RWPE1 (cell line): ENCODE results near the gene INSIG2.

Experiments used
- CTCF ChIA-PET: fragments of 350-600 bp; sonication (Branson Sonifier 250); formaldehyde crosslinking; extraction: SDS; loops from one replicate; lab custom pipeline; 2021; lab: Yijun Ruan, JAX
- POLR2A ChIA-PET: fragments of 400-600 bp; formaldehyde crosslinking; extraction: SDS; loops from one replicate; lab custom pipeline; 2020; ENCODE audit warnings: antibody characterized with exemption; ENCODE audit not compliant: low non-redundant PET; lab: Yijun Ruan, JAX
- DNase-seq: peaks from one replicate; pipeline ENCODE4 v3.0.0; 2012; ENCODE audit warnings: low spot score
- H3K27ac ChIP-seq: fragments of 450-650 bp; 2 replicates; pipeline ENCODE4 v1.5.1; 2017
- TF ChIP-seq, protein P1 (sequence below): fragments of 450-650 bp; conservative IDR thresholded peaks from 2 replicates; pipeline ENCODE4 v1.5.1; 2017; ENCODE audit warnings: low read depth, mild to moderate bottlenecking

Gene INSIG2

DNA sequence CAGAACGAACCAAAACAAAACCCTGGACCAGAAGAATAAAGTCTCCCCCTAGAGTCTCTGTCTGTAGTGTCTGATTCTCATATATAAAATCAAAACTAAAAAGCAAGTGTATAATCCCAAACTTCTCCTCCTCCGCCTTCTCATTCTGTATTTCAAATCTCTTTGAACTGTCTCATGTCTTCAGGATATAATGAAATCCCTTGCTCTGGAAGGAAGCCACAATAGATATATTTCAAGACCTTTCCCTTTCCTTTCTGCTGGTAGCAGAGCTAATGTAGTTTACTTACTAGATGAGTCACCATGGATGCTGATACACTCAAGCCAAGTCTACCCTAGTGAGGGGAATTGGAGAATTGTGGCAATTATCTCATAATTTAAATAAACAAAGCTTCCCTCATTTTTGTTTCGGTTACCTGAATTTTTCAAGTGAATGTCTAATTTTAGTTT lies 40.9 kb upstream of the INSIG2 start:
- peak; percentile 36 for DNase-seq
- no peak overlapping the region for H3K27ac ChIP-seq
- POLR2A ChIA-PET, result no interaction called here
- CTCF ChIA-PET, result interaction anchor here (0.5 to 2.9 kb wide), 12 partner anchors 9 to 1361 kb away, joined by 3 to 18 read pairs (median 4); partner anchors contain the start of gene INSIG2
- TF ChIP-seq, protein P1, sequence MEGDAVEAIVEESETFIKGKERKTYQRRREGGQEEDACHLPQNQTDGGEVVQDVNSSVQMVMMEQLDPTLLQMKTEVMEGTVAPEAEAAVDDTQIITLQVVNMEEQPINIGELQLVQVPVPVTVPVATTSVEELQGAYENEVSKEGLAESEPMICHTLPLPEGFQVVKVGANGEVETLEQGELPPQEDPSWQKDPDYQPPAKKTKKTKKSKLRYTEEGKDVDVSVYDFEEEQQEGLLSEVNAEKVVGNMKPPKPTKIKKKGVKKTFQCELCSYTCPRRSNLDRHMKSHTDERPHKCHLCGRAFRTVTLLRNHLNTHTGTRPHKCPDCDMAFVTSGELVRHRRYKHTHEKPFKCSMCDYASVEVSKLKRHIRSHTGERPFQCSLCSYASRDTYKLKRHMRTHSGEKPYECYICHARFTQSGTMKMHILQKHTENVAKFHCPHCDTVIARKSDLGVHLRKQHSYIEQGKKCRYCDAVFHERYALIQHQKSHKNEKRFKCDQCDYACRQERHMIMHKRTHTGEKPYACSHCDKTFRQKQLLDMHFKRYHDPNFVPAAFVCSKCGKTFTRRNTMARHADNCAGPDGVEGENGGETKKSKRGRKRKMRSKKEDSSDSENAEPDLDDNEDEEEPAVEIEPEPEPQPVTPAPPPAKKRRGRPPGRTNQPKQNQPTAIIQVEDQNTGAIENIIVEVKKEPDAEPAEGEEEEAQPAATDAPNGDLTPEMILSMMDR, result no peak

DNA sequence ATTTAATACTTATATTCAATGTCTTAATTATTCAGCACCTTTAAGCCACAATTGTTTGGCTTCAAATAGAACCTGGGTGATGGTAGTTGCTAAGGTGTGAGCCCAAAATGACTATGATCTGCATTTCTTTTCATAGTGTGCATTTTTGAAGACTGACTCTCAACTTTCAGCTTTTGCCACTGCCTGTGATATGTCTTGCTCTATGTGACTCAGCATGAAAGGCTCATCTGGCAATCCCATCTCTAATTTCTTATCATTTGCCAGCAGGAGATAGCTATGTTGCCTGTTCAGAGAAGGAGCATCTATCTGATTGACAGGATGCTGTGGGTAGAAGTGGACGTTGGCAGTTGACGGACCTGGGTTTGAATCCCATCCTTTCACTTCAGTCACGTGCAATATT lies 39.9 kb upstream of the INSIG2 start:
- TF ChIP-seq, protein P1, result no peak
- POLR2A ChIA-PET, result no interaction called here
- DNase-seq, result no peak
- H3K27ac ChIP-seq, result no peak overlapping the region
- CTCF ChIA-PET, result interaction anchor here (0.6 to 2.9 kb wide), 3 partner anchors 13 to 174 kb away, joined by 3 to 18 read pairs (median 4); no protein-coding TSS in a partner anchor

GRCh38 chr2:118049140-118049815 lies 39.0 kb upstream of the INSIG2 start:
- TF ChIP-seq, protein P1, result no peak
- no peak overlapping the region for H3K27ac ChIP-seq
- POLR2A ChIA-PET, result no interaction called here

GRCh38 chr2:118049816-118050140 lies 38.5 kb upstream of the INSIG2 start:
- ChIA-PET CTCF (no interaction called here), POLR2A (no interaction called here)
- H3K27ac ChIP-seq, result no peak overlapping the region
- DNase-seq, result no peak
- TF ChIP-seq, protein P1, result no peak

More at GRCh38 chr2:118049140-118049815, 39.0 kb upstream of the INSIG2 start:
- CTCF ChIA-PET, result interaction anchor here (2.9 kb wide), 1 partner anchor 12 kb away, joined by 18 read pairs; no protein-coding TSS in a partner anchor
- DNase-seq, result no peak

GRCh38 chr2:118050386-118050785 lies 37.9 kb upstream of the INSIG2 start:
- no peak for DNase-seq

GRCh38 chr2:118050974-118051373 lies 37.3 kb upstream of the INSIG2 start:
- TF ChIP-seq, protein P1, result no peak
- no peak overlapping the region for H3K27ac ChIP-seq
- CTCF ChIA-PET, result interaction anchor here (0.6 to 1.1 kb wide), 5 partner anchors 18 to 274 kb away, joined by 3 to 6 read pairs (median 3); no protein-coding TSS in a partner anchor
- no peak for DNase-seq
- POLR2A ChIA-PET, result no interaction called here

More at GRCh38 chr2:118050386-118050785, 37.9 kb upstream of the INSIG2 start:
- no peak overlapping the region for H3K27ac ChIP-seq
- ChIA-PET POLR2A (no interaction called here), CTCF (no interaction called here)
- TF ChIP-seq, protein P1, result no peak
